Prostate gland (tissue), 2 donors: ENCODE data around the gene EDARADD. TPM values are rescaled to one million over a fixed set of nuclear protein-coding genes. Genes with fewer than 3 reads are reported as not detected.
"Not testable (repeated sequence)": the region's sequence is repeated elsewhere in the genome, so short reads cannot be mapped to it uniquely, and the experiment has no call there.

ENCODE experiments used
- DNase-seq: peaks from one replicate; pipeline ENCODE4 v3.0.0-alpha.2; 2019; ENCODE audit warnings: low spot score
- H3K27ac ChIP-seq, 2 donors: fragments of 200-600 bp; sonication (generic); 2 replicates each; pipeline ENCODE4 v1.5.1; 2017 to 2019
- H3K27me3 ChIP-seq: fragments of 200-600 bp; sonication (generic); replicated peaks from 2 replicates; pipeline ENCODE4 v1.5.1; 2019; ENCODE audit not compliant: insufficient read depth
- H3K36me3 ChIP-seq, 2 donors: fragments of 200-600 bp; sonication (generic); 1 replicate in 1 of 2; 2 replicates in 1 of 2; pipeline versions ENCODE4 v1.5.1 to v1.8.1; 2017 to 2019
- H3K4me1 ChIP-seq: fragments of 200-600 bp; sonication (generic); replicated peaks from 2 replicates; pipeline ENCODE4 v1.5.1; 2019
- H3K4me3 ChIP-seq, 2 donors: fragments of 200-600 bp; sonication (generic); 2 replicates each; pipeline ENCODE4 v1.5.1; 2017 to 2019
- H3K9me3 ChIP-seq: fragments of 200-600 bp; sonication (generic); 2 replicates; pipeline ENCODE4 v1.5.1; 2017
- CTCF ChIP-seq, 4 experiments: fragments of 200-600 bp in 2 of 4; fragments of 450-650 bp in 2 of 4; sonication (generic) in 2 of 4; IDR thresholded peaks; 1 replicate in 3 of 4; 2 replicates in 1 of 4; pipeline ENCODE4 v1.5.1; 2016 to 2019; ENCODE audit warnings: antibody characterized with exemption in 4 of 4, mild to moderate bottlenecking in 2 of 4, moderate library complexity in 2 of 4
- POLR2A ChIP-seq: fragments of 450-650 bp; IDR thresholded peaks from one replicate; pipeline ENCODE4 v1.6.1; 2016; ENCODE audit warnings: antibody characterized with exemption, mild to moderate bottlenecking
- POLR2AphosphoS5 ChIP-seq: sonication (generic); formaldehyde crosslinking; IDR thresholded peaks from one replicate; pipeline ENCODE4 v1.6.1; 2017; ENCODE audit warnings: antibody characterized with exemption
- WGBS: methylation state at CpG from one replicate; pipeline ENCODE4 v1.1.5; 2018; 5-methylcytosine and 5-hydroxymethylcytosine counted together
- intact Hi-C: fragments of 100-400 bp; cut with DNase I; formaldehyde crosslinking; loops from one replicate; pipeline ENCODE4 v1.14.2; 2022
- total RNA-seq, 2 donors: library from RNA; depleted of rRNA; stranded (reverse); fragments of >200 nt; gene quantifications; one replicate each; pipeline ENCODE4 v1.1.0, GENCODE V29; 2016

EDARADD gene
- total RNA-seq, 2 donors from 2014 or later, result 4.9 to 12.8 TPM

GRCh38 chr1:236361909-236362590, 32.0 kb upstream of the EDARADD start:
- intact Hi-C loops, result no loop called here
- Histone ChIP-seq H3K27ac (no peak overlapping the region), H3K9me3 (no peaks in the 10 kb centered on the region), H3K4me3 (no peak overlapping the region), H3K36me3 (no peaks in the 10 kb centered on the region), H3K4me1 (no peaks in the 10 kb centered on the region), H3K27me3 (no peaks in the 10 kb centered on the region)
- 82% methylated on average over 7 of the region's 7 CpGs for WGBS
- no peak for DNase-seq
- TF ChIP-seq POLR2AphosphoS5 (no peak), POLR2A (no peak), CTCF (IDR thresholded peaks at IDR 0.05) (no peak)

GRCh38 chr1:236363237-236363636, 30.8 kb upstream of the EDARADD start:
- 87% methylated on average over 5 of the region's 5 CpGs for WGBS
- Histone ChIP-seq H3K36me3 (no peaks in the 10 kb centered on the region), H3K4me3 (no peak overlapping the region), H3K4me1 (no peaks in the 10 kb centered on the region), H3K9me3 (no peaks in the 10 kb centered on the region), H3K27ac (no peak overlapping the region), H3K27me3 (no peaks in the 10 kb centered on the region)
- intact Hi-C loops, result no loop called here
- no peak for TF ChIP-seq POLR2AphosphoS5
- TF ChIP-seq CTCF (IDR thresholded peaks at IDR 0.05), result no peak
- DNase-seq, result no peak

GRCh38 chr1:236365999-236366570, 28.0 kb upstream of the EDARADD start:
- H3K27ac ChIP-seq, result no peak overlapping the region
- H3K9me3 ChIP-seq, result no peaks in the 10 kb centered on the region
- DNase-seq, result no peak
- H3K4me3 ChIP-seq, result no peak overlapping the region
- TF ChIP-seq POLR2A (no peak), CTCF (IDR thresholded peaks at IDR 0.05) (no peak), POLR2AphosphoS5 (no peak)
- H3K27me3 ChIP-seq, result no peaks in the 10 kb centered on the region
- H3K4me1 ChIP-seq, result no peaks in the 10 kb centered on the region
- intact Hi-C loops, result no loop called here
- H3K36me3 ChIP-seq, result no peaks in the 10 kb centered on the region
- 32% methylated on average over 7 of the region's 7 CpGs for WGBS

- H3K4me1 ChIP-seq, result not testable (repeated sequence)
Measured at GRCh38 chr1:236366681-236367080, 27.4 kb upstream of the EDARADD start.

GRCh38 chr1:236370420-236370819, 23.7 kb upstream of the EDARADD start:
- intact Hi-C loops, result no loop called here
- no peak for TF ChIP-seq CTCF (IDR thresholded peaks at IDR 0.05)
- no peak for TF ChIP-seq POLR2A
- no peak for TF ChIP-seq POLR2AphosphoS5
- DNase-seq, result no peak
- no peak overlapping the region for H3K27ac ChIP-seq
- no peaks in the 10 kb centered on the region for H3K4me1 ChIP-seq
- H3K4me3 ChIP-seq, result no peak overlapping the region
- no peaks in the 10 kb centered on the region for H3K36me3 ChIP-seq
- WGBS, result 82% methylated on average over 1 of the region's 1 CpG
- no peaks in the 10 kb centered on the region for H3K9me3 ChIP-seq
- no peaks in the 10 kb centered on the region for H3K27me3 ChIP-seq

More at GRCh38 chr1:236366681-236367080, 27.4 kb upstream of the EDARADD start:
- intact Hi-C loops, H3K4me3 ChIP-seq, H3K9me3 ChIP-seq, H3K27me3 ChIP-seq, H3K36me3 ChIP-seq, H3K27ac ChIP-seq, DNase-seq: not testable (repeated sequence)
- WGBS, result 73% methylated on average over 12 of the region's 12 CpGs
